Mesendoderm (in vitro differentiated cells): Measurements from ENCODE around the gene XXYLT1.

Source experiments
- DNase-seq: peaks from one replicate; pipeline ENCODE4 v3.0.0; 2013
- H2AK5ac ChIP-seq: 2 replicates; pipeline ENCODE4 v1.6.1; 2013; ENCODE audit warnings: low read length, inconsistent platforms
- H2BK120ac ChIP-seq: 2 replicates; pipeline ENCODE4 v1.6.1; 2013; ENCODE audit warnings: low read depth, mild to moderate bottlenecking, low read length, moderate library complexity, mixed read lengths
- H2BK15ac ChIP-seq: replicated peaks from 2 replicates; pipeline ENCODE4 v1.6.1; 2013; ENCODE audit warnings: low read depth, mild to moderate bottlenecking, moderate library complexity
- H2BK5ac ChIP-seq: 2 replicates; pipeline ENCODE4 v1.6.1; 2013; ENCODE audit warnings: low read length, inconsistent platforms
- H3K18ac ChIP-seq: 2 replicates; pipeline ENCODE4 v1.6.1; 2013; ENCODE audit warnings: mild to moderate bottlenecking, low read length, mixed read lengths
- H3K23ac ChIP-seq: one replicate; pipeline ENCODE4 v1.6.1; 2013; ENCODE audit warnings: low read length
- H3K27ac ChIP-seq: 2 replicates; pipeline ENCODE4 v1.5.1; 2013; ENCODE audit warnings: low read depth, mild to moderate bottlenecking, inconsistent platforms, low read length, moderate library complexity
- H3K27me3 ChIP-seq: 2 replicates; pipeline ENCODE4 v1.6.1; 2013; ENCODE audit warnings: low read length, control low read depth, mild to moderate bottlenecking, inconsistent platforms; ENCODE audit not compliant: insufficient read depth, poor library complexity
- H3K36me3 ChIP-seq: 2 replicates; pipeline ENCODE4 v1.6.1; 2013; ENCODE audit warnings: low read length, inconsistent platforms; ENCODE audit not compliant: control insufficient read depth, insufficient read depth
- H3K4ac ChIP-seq: one replicate; pipeline ENCODE4 v1.6.1; 2013; ENCODE audit warnings: low read depth, mild to moderate bottlenecking, low read length, moderate library complexity
- H3K4me1 ChIP-seq: 2 replicates; pipeline ENCODE4 v1.6.1; 2013; ENCODE audit warnings: low read depth, low read length, inconsistent platforms; ENCODE audit not compliant: control insufficient read depth
- H3K4me2 ChIP-seq: 2 replicates; pipeline ENCODE4 v1.6.1; 2013; ENCODE audit warnings: low read length
- H3K4me3 ChIP-seq: 2 replicates; pipeline ENCODE4 v1.5.1; 2013; ENCODE audit warnings: mild to moderate bottlenecking, low read length
- H3K56ac ChIP-seq: one replicate; pipeline ENCODE4 v1.6.1; 2013; ENCODE audit warnings: low read length
- H3K79me1 ChIP-seq: 2 replicates; pipeline ENCODE4 v1.6.1; 2013; ENCODE audit warnings: low read length, inconsistent platforms
- H3K79me2 ChIP-seq: 2 replicates; pipeline ENCODE4 v1.6.1; 2013; ENCODE audit warnings: mild to moderate bottlenecking, low read length; ENCODE audit not compliant: control insufficient read depth, insufficient read depth
- H3K9ac ChIP-seq: 2 replicates; pipeline ENCODE4 v1.6.1; 2013; ENCODE audit warnings: low read length, inconsistent platforms
- H4K5ac ChIP-seq: one replicate; pipeline ENCODE4 v1.6.1; 2013; ENCODE audit warnings: low read length
- H4K8ac ChIP-seq: one replicate; pipeline ENCODE4 v1.6.1; 2013; ENCODE audit warnings: low read depth, mild to moderate bottlenecking, control low read depth, low read length, moderate library complexity
- WGBS: extraction: QIAGEN DNeasy Blood & Tissue Kit; methylation state at CpG from one replicate; pipeline ENCODE4 v1.1.7; 2013; ENCODE audit warnings: low lambda C conversion rate, missing lambda C conversion rate; ENCODE audit not compliant: insufficient coverage; ENCODE audit errors: extremely low coverage; 5-methylcytosine and 5-hydroxymethylcytosine counted together

Gene XXYLT1

DNA sequence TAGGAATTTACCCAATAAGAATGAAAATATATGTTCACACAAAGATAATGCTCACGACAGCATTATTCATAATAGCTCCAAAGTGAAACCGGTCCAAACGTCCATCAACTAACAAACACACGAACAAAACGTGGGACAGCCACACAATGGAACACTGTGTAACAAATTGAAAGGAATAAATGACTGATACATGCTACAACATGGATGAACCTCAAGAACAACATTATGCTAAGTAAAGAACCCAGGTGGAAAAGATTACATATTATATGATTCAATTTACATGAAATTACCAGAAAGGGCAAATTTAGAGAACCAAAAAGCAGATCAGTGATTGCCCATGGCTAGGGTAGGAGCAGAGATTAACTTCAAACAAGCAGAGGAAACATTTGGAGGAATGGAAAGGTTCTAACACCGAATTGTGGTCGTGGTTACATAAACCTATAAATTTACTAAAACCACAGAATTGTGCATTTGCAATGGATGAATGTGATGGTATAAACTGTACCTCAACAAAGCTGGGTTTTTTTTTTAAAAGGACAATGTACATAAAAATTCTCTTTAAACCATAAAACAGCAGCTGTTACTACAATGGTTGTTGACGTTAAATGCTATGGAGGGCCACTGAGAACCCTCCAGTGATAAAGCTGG is 76.3 kb downstream of the XXYLT1 start:
- Histone ChIP-seq H3K4me1 (peaks cover 3% of the 10 kb centered on the region), H3K4ac (no peak overlapping the region), H3K36me3 (no peaks in the 10 kb centered on the region), H3K79me2 (peaks cover 12% of the 10 kb centered on the region), H3K27ac (no peak overlapping the region), H3K56ac (no peak overlapping the region), H2BK120ac (no peak overlapping the region), H3K9ac (no peak overlapping the region), H2BK15ac (no peak overlapping the region), H3K23ac (no peak overlapping the region), H3K18ac (no peak overlapping the region), H3K79me1 (peaks cover 13% of the 10 kb centered on the region), H3K4me2 (no peak overlapping the region), H2BK5ac (no peak overlapping the region), H2AK5ac (no peak overlapping the region), H3K4me3 (no peak overlapping the region), H3K27me3 (no peaks in the 10 kb centered on the region), H4K8ac (no peak overlapping the region), H4K5ac (no peak overlapping the region)
- no peak for DNase-seq
- WGBS = no CpG with 5 or more reads among the region's 8 CpGs

DNA sequence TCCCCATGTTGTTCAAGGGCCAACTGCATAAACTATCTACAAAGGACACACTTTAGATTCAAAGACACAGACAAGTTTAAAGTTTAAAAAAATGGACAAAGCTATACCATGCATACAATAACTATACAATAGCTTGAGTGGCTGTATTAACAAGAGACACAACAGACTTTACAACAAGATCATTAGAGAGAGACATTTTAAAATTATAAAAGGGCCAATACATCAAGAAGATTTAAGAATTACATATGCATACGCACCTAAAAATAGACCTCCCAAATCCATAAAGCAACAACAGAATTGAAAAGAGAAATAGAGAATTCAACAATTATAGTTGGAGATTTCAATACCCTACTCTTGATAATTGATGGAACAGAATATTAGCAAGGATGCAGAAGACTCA is 79.4 kb downstream of the XXYLT1 start:
- Histone ChIP-seq H3K4ac (no peak overlapping the region), H2BK5ac (no peak overlapping the region), H3K27me3 (no peaks in the 10 kb centered on the region), H3K9ac (no peak overlapping the region), H3K79me1 (peaks cover 5% of the 10 kb centered on the region), H3K4me3 (no peak overlapping the region), H3K36me3 (no peaks in the 10 kb centered on the region), H3K4me1 (peaks cover 3% of the 10 kb centered on the region), H4K5ac (no peak overlapping the region), H3K4me2 (no peak overlapping the region), H2AK5ac (no peak overlapping the region), H2BK120ac (no peak overlapping the region), H3K79me2 (peaks cover 11% of the 10 kb centered on the region), H3K18ac (no peak overlapping the region), H3K27ac (no peak overlapping the region), H3K56ac (no peak overlapping the region), H2BK15ac (no peak overlapping the region), H3K23ac (no peak overlapping the region), H4K8ac (no peak overlapping the region)
- DNase-seq = no peak
- WGBS = no CpG with 5 or more reads among the region's 1 CpG

DNA sequence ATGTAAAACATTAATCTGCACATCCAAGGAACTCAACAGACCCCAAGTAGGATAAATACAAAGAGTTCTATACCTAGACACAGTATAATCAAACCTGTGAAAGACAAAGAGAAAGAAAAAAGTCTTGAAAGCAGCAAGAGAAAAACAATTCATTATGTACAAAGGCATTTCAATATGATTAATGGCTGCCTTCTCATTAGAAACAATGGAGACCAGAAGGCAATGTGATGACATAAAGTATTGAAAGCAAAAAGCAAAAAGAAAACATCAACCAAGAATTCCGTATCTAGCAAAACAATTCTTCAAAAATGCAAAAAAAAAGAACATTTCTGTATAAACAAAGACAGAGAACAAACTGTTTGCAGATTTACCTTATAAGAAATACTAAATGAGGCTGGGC is 81.1 kb downstream of the XXYLT1 start:
- Histone ChIP-seq H3K27ac (no peak overlapping the region), H3K18ac (no peak overlapping the region), H3K23ac (no peak overlapping the region), H3K27me3 (no peaks in the 10 kb centered on the region), H2BK5ac (no peak overlapping the region), H3K36me3 (no peaks in the 10 kb centered on the region), H3K9ac (no peak overlapping the region), H3K4me3 (no peak overlapping the region), H3K4me1 (no peaks in the 10 kb centered on the region), H3K4ac (no peak overlapping the region), H3K4me2 (no peak overlapping the region), H2BK15ac (no peak overlapping the region), H4K8ac (no peak overlapping the region), H3K79me1 (peaks cover 8% of the 10 kb centered on the region), H3K79me2 (peaks cover 7% of the 10 kb centered on the region), H4K5ac (no peak overlapping the region), H2BK120ac (no peak overlapping the region), H2AK5ac (no peak overlapping the region), H3K56ac (no peak overlapping the region)
- no CpG with 5 or more reads among the region's 1 CpG for WGBS
- DNase-seq = no peak

DNA sequence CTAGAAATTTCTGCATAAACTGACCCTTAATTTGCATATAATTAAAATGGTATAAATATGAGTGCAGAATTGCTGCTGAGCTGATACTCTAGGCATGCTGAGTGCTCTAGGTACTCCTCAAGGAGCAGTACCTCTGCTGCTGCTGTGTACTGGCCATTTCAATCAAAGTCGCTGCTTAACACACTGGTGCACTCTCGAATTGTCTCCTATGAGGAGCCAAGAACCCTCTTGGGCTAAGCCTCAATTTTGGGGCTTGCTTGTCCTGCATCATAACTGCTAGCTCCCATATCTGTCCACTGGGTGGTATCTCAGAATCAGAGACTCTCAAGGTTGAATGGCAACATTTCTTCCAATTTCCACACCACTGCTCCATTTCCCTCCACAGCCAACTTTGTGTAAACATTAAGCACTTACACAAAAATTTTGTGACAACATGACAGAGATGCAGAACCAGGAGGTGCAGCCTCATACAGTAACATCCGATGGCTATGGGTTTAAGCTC is 82.5 kb downstream of the XXYLT1 start:
- H4K5ac ChIP-seq = no peak overlapping the region
- no peak overlapping the region for H3K27ac ChIP-seq

DNA sequence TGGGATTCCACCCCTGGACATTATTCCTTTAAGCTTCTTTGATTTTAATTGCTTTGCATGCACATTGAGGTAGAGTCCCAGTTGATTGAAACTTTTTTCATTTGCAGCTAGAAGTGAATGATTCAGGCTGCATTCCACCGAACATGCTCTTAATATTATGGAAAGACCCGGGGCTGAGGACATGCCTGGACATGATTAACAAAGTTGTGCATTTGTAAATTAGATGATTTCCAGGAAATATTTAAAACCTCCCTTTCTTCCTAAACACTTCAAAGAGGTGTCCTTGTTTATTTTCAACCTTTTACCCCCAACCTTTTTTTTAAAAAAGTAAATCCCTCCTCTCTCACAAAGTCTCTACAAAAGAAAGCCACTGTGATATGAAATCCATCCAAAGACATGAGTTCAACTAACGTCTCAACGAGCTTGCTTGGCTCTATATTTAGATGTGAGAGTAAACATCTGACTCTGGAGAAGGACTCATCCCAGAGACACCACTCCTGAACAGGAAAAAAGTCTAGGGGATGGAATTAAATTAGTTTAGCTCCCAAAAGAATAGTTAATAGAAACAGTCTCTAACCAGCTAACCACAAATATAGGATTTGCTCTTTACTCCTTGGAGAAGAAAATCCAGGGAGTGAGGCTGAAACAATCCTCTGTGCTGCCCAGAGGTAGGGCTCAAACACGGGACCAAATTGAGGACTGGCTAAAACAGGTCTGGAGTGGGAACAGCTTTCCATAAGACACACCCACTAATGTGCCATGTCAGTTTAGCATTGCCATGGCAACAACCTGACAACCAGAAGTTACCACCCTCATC is 83.1 kb downstream of the XXYLT1 start:
- peak; percentile 65 for DNase-seq
- H3K27ac ChIP-seq = peak overlapping the region; percentile 30
- no peak overlapping the region for H2BK5ac ChIP-seq
- H2AK5ac ChIP-seq = no peak overlapping the region
- no peak overlapping the region for H2BK120ac ChIP-seq
- no peak overlapping the region for H3K23ac ChIP-seq
- peaks cover 8% of the 10 kb centered on the region for H3K79me1 ChIP-seq
- no peaks in the 10 kb centered on the region for H3K27me3 ChIP-seq
- no peak overlapping the region for H3K9ac ChIP-seq
- no peak overlapping the region for H4K5ac ChIP-seq
- H2BK15ac ChIP-seq = peak overlapping the region; percentile 48
- H3K4me3 ChIP-seq = no peak overlapping the region
- no peak overlapping the region for H4K8ac ChIP-seq
- peaks cover 3% of the 10 kb centered on the region for H3K4me1 ChIP-seq
- H3K4me2 ChIP-seq = no peak overlapping the region
- no peak overlapping the region for H3K56ac ChIP-seq
- H3K18ac ChIP-seq = peak overlapping the region; percentile 90
- peaks cover 7% of the 10 kb centered on the region for H3K79me2 ChIP-seq
- peak overlapping the region; percentile 24 for H3K4ac ChIP-seq
- WGBS = no CpG with 5 or more reads among the region's 5 CpGs
- H3K36me3 ChIP-seq = no peaks in the 10 kb centered on the region

More for the DNA sequence above, 82.5 kb downstream of the XXYLT1 start:
- no peak overlapping the region for H4K8ac ChIP-seq
- no peak overlapping the region for H2AK5ac ChIP-seq
- no peak overlapping the region for H2BK120ac ChIP-seq
- H3K36me3 ChIP-seq = no peaks in the 10 kb centered on the region
- peaks cover 8% of the 10 kb centered on the region for H3K79me1 ChIP-seq
- H3K27me3 ChIP-seq = no peaks in the 10 kb centered on the region
- DNase-seq = no peak
- H2BK15ac ChIP-seq = no peak overlapping the region
- H3K4ac ChIP-seq = no peak overlapping the region
- no peak overlapping the region for H3K4me2 ChIP-seq
- H3K4me3 ChIP-seq = no peak overlapping the region
- no peak overlapping the region for H3K23ac ChIP-seq
- H3K79me2 ChIP-seq = peaks cover 7% of the 10 kb centered on the region
- no peak overlapping the region for H3K56ac ChIP-seq
- WGBS = no CpG with 5 or more reads among the region's 3 CpGs
- no peak overlapping the region for H2BK5ac ChIP-seq
- H3K4me1 ChIP-seq = peaks cover 3% of the 10 kb centered on the region
- H3K18ac ChIP-seq = no peak overlapping the region
- no peak overlapping the region for H3K9ac ChIP-seq
